GM10847 (cell line): ENCODE measurements around the gene CTIF.

Source experiments
- POLR2A ChIP-seq: IDR thresholded peaks from 2 replicates; pipeline ENCODE4 v1.6.1; 2011; ENCODE audit not compliant: insufficient read length; ENCODE audit errors: extremely low read depth

The CTIF gene

GRCh38 chr18:48707636-48708296, 168.9 kb downstream of the CTIF start:
- no peak for TF ChIP-seq POLR2A

GRCh38 chr18:48708807-48709206, 170.0 kb downstream of the CTIF start:
- no peak for TF ChIP-seq POLR2A

- TF ChIP-seq POLR2A: no peak
Measured at GRCh38 chr18:48709371-48710062, 170.7 kb downstream of the CTIF start.

- TF ChIP-seq POLR2A: no peak
Measured at GRCh38 chr18:48711651-48712486, 173.0 kb downstream of the CTIF start.

GRCh38 chr18:48713309-48713708, 174.5 kb downstream of the CTIF start:
- TF ChIP-seq POLR2A: no peak

- TF ChIP-seq POLR2A: no peak
Measured at GRCh38 chr18:48714873-48715272, 176.0 kb downstream of the CTIF start.

DNA sequence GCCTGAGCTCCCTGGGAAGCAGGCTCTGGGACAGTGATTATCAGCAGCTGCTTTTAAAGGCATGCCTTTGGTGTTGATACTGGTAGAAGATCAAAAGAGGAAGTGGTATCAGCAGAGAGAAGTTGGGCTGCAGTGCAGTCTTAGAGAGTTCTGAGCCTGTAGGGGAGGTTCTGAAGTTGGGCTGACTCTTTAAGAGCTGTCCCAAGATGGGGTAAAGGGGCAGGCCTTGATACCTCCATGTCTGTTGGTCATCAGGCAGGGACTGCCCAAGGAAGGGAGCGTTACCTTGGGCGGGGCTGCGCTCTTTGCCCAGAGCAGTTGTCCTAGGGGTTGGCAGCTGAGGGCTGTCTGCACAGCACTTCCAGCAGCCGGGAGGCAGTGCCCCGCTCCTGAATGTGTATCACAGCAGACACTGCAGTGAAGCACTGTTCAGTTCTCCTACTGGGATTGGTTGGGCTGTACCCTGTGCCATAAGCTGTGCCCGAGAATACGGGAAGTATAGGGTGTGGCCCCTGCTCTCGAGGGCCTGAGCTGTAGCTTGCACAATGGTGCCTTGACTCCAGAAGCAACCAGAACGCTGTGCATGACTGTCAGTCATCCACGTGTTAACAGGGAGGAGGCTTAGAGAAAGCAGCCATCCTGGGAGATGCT, 177.0 kb downstream of the CTIF start:
- TF ChIP-seq POLR2A: no peak

GRCh38 chr18:48718251-48718959, 179.6 kb downstream of the CTIF start:
- no peak for TF ChIP-seq POLR2A

DNA sequence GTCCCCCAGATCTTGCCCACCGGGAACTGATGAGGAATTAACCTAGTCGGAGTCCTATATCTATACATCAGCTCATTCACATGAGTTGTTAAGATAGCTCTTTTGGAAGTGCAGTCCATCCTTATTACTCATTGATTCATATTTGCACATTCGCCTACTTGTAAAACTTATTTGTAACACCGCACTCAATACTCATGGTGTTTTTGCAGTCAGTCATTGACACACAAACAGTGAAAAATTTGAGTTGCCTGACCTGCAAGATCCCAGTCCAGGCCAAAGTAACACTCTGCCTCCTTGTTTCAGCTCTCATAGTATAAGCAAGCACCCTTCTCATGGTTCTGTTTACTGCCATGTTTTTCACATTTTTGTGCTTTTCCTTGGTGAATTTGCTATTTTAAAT, 180.6 kb downstream of the CTIF start:
- no peak for TF ChIP-seq POLR2A

GRCh38 chr18:48719974-48720654, 181.3 kb downstream of the CTIF start:
- TF ChIP-seq POLR2A: no peak

- no peak for TF ChIP-seq POLR2A
Measured at GRCh38 chr18:48720655-48721025, 181.8 kb downstream of the CTIF start.

DNA sequence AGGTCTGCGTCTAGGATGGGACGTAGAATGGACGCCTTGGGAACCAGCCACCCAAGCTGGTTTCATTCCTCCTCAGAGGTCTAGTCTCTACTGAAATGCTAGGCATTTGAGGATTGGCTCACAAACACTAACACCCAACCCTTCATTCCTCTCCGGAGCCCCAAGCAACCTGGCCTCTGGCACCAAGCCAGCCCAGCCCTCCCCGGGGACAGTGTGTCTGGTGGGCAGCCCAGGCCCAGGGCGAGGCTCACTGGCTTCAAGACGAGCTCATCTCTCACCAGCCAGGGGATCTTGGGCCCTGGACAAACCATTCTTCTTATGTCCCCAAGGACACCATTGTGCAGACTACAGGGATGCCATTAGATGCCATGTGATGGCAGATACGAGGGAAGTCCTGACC, 182.5 kb downstream of the CTIF start:
- no peak for TF ChIP-seq POLR2A

DNA sequence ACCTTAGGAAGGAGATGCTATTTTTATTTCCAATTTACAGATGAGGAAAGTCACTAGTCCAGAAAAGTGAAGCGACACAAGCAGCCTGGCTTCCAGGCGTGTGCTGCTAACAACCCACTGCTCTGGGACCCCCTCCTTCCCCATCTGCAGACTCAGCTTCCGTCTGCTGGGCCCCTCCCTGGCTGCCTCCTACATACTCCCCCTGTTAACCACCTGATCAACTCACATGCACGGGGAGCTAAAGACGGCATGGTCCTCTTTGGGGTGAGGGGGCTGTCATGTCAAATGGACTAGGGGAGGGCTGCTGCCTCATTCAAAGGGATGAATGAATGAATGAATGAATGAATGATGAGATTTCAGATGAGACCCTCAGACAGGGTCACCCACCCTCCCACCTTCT, 184.2 kb downstream of the CTIF start:
- no peak for TF ChIP-seq POLR2A

DNA sequence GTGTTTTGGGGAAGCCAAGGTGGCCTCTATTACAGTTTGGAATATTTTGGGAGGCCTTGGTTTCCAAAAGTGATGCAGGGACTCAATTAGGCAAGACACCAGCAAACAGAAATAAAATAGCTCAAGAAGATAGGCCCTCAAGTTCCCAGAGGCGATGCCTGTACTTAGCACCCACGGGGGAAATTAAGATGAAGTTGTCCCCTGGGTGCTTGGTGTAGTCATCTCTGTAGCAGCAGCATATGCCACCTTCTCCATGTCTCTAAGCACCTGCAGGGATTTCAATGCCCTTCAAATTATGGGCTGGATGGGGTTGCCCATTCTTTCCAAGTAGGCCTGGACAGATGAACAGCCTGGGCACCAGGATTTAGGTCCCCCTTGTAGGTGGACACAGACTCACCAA, 185.0 kb downstream of the CTIF start:
- no peak for TF ChIP-seq POLR2A
